ENCODE results near the gene CLCN7.

CLCN7 gene

DNA sequence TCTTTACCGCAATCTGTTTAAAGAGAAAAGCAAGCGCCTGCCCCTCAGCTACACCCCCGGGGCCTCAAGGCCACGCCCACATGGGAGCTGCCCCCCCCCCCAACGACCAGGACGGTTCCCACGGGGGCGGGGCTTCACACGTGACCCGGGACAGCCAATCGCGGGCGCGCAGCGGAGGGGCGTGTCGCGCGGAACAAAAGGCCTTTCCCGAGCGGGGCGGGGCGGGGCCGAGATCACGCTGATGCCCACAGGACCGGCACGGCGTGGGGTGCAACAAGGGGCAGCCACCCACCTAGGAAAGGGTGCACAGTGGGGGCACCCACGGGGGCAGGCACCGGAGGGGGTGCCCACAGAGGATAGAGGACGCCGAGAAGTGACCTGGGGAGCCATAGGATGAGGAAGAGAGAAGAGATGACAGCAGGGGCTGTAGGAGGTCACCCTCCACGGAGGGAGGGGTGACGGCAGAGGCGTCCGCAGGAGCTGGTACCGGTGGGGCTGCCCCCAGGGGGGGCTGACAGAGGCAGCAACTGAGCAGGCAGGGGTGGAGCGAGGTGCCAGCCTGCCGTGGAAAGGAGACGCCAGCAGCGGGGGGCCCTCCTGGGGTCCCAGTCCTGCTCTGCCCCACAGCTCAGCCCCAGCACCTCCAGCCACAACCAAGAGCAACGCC lies 66.5 kb downstream of the CLCN7 start:
- no peak overlapping the region; the same call in 1 of the 2 replicates for H3K9ac ChIP-seq (ENCODE audit: low read length)
- TF ChIP-seq EZH2phosphoT487 (IDR thresholded peaks at IDR 0.05; ENCODE audit: low read depth), result no peak
- TF ChIP-seq, protein P1, sequence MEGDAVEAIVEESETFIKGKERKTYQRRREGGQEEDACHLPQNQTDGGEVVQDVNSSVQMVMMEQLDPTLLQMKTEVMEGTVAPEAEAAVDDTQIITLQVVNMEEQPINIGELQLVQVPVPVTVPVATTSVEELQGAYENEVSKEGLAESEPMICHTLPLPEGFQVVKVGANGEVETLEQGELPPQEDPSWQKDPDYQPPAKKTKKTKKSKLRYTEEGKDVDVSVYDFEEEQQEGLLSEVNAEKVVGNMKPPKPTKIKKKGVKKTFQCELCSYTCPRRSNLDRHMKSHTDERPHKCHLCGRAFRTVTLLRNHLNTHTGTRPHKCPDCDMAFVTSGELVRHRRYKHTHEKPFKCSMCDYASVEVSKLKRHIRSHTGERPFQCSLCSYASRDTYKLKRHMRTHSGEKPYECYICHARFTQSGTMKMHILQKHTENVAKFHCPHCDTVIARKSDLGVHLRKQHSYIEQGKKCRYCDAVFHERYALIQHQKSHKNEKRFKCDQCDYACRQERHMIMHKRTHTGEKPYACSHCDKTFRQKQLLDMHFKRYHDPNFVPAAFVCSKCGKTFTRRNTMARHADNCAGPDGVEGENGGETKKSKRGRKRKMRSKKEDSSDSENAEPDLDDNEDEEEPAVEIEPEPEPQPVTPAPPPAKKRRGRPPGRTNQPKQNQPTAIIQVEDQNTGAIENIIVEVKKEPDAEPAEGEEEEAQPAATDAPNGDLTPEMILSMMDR (IDR thresholded peaks at IDR 0.05; ENCODE audit: low read depth, low read length), result no peak
- peaks cover 28% of the 10 kb centered on the region for H3K79me2 ChIP-seq (ENCODE audit: low read length)
- peaks cover 43% of the 10 kb centered on the region for H4K20me1 ChIP-seq (ENCODE audit: insufficient read depth, low read length)
- no peaks in the 10 kb centered on the region for H3K27me3 ChIP-seq (ENCODE audit: low read depth, low read length)
- H3K36me3 ChIP-seq (replicated peaks; ENCODE audit: low read depth, low read length), result peaks cover 15% of the 10 kb centered on the region
- peak overlapping the region; percentile 82 for H3K4me2 ChIP-seq (ENCODE audit: low read length)
- H3K4me3 ChIP-seq (ENCODE audit: low read length), result peak overlapping the region; percentile 80
- H3K27ac ChIP-seq (ENCODE audit: low read length), result no peak overlapping the region
- H3K9me3 ChIP-seq (ENCODE audit: insufficient read depth, low read length), result no peaks in the 10 kb centered on the region
- H2AFZ ChIP-seq (ENCODE audit: low read depth, low read length), result no peak overlapping the region
- peaks cover 7% of the 10 kb centered on the region; the same call in 1 of the 2 replicates for H3K4me1 ChIP-seq (ENCODE audit: low read length)

DNA sequence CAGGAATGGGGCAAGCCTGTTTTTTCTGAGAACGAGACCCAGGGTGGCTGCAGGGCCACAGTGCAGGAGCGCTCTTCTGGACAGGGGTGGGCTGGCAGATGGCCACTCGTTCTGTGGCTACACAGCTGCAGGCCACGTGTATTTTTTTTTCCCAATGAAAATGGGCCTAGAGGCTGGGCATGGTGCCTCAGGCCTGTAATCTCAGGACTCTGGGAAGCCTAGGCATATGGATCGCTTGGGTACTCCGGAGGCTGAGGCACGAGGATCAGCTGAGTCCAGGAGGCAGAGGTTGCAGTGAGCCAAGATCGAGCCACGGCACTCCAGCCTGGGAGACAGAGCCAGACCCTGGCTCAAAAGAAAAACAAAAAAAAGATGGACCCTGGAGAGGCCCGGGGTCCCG lies 67.1 kb downstream of the CLCN7 start:
- peaks cover 31% of the 10 kb centered on the region for H3K79me2 ChIP-seq (ENCODE audit: low read length)
- H3K4me2 ChIP-seq (ENCODE audit: low read length), result peak overlapping the region; percentile 82
- peaks cover 7% of the 10 kb centered on the region; the same call in 1 of the 2 replicates for H3K4me1 ChIP-seq (ENCODE audit: low read length)
- no peak overlapping the region for H3K9ac ChIP-seq (ENCODE audit: low read length)
- no peak for TF ChIP-seq EZH2phosphoT487 (IDR thresholded peaks at IDR 0.05; ENCODE audit: low read depth)
- TF ChIP-seq, protein P1 (IDR thresholded peaks at IDR 0.05; ENCODE audit: low read depth, low read length), result no peak
- peaks cover 42% of the 10 kb centered on the region for H4K20me1 ChIP-seq (ENCODE audit: insufficient read depth, low read length)
- peaks cover 19% of the 10 kb centered on the region for H3K36me3 ChIP-seq (replicated peaks; ENCODE audit: low read depth, low read length)
- H3K9me3 ChIP-seq (ENCODE audit: insufficient read depth, low read length), result no peaks in the 10 kb centered on the region
- peak overlapping the region; percentile 80 for H3K4me3 ChIP-seq (ENCODE audit: low read length)
- no peak overlapping the region for H3K27ac ChIP-seq (ENCODE audit: low read length)
- H3K27me3 ChIP-seq (ENCODE audit: low read depth, low read length), result no peaks in the 10 kb centered on the region
- H2AFZ ChIP-seq (ENCODE audit: low read depth, low read length), result no peak overlapping the region

DNA sequence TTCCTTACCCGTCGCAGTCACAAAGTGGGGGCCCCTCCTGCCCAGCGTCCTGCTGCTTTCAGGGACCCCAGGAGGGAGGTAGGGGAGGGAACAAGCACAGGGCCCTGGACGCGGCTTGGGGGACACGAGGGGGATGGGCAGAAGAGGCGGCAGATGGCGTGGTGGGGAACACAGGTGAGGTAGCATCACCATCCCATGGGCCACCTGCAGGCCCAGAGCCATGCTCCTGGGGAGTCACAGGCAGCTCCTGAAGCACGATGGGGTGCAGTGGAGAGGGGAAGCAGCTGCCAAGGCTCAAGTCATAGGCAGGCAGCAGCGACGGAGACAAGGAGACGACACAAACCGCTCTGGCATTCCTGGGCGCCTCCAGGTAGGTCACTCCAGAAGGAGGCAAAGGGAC lies 71.1 kb downstream of the CLCN7 start:
- Histone ChIP-seq H3K9me3 (ENCODE audit: insufficient read depth, low read length) (no peaks in the 10 kb centered on the region), H3K9ac (ENCODE audit: low read length) (no peak overlapping the region), H3K27ac (ENCODE audit: low read length) (no peak overlapping the region), H4K20me1 (ENCODE audit: insufficient read depth, low read length) (peaks cover 31% of the 10 kb centered on the region), H3K4me1 (ENCODE audit: low read length) (peaks cover 7% of the 10 kb centered on the region; the same call in 1 of the 2 replicates), H3K27me3 (ENCODE audit: low read depth, low read length) (no peaks in the 10 kb centered on the region), H3K4me2 (ENCODE audit: low read length) (no peak overlapping the region), H3K79me2 (ENCODE audit: low read length) (peaks cover 29% of the 10 kb centered on the region), H3K36me3 (replicated peaks; ENCODE audit: low read depth, low read length) (peaks cover 11% of the 10 kb centered on the region), H2AFZ (ENCODE audit: low read depth, low read length) (no peak overlapping the region), H3K4me3 (ENCODE audit: low read length) (no peak overlapping the region)
- TF ChIP-seq, protein P1 (IDR thresholded peaks at IDR 0.05; ENCODE audit: low read depth, low read length), result no peak
- no peak for TF ChIP-seq EZH2phosphoT487 (IDR thresholded peaks at IDR 0.05; ENCODE audit: low read depth)

DNA sequence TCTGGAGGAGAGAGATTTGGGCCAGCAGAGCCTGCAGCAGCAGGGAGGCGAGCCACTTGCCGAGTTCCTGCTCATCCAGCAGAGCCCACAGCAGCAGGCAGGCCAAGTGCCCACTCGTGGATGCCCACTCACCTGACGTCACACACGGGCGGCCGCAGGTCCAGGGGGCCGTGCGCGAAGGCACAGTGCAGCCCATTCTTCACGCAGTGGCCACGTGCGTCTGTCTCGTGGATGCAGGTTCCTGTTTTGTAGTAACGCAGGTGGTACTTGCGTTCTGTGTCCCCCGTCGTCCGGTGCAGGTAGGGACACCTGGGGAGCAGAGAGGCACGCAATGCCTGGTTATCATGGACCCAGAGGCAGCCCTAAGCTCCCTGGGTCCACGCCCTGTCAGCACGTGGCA lies 71.8 kb downstream of the CLCN7 start:
- Histone ChIP-seq H3K79me2 (ENCODE audit: low read length) (peaks cover 24% of the 10 kb centered on the region), H3K36me3 (replicated peaks; ENCODE audit: low read depth, low read length) (peaks cover 11% of the 10 kb centered on the region), H3K27ac (ENCODE audit: low read length) (no peak overlapping the region)

More for the DNA sequence above, 71.8 kb downstream of the CLCN7 start:
- 0 out of 2 replicates have a peak, but pooled peaks cover 3% of the 10 kb centered on the region for H3K4me1 ChIP-seq (ENCODE audit: low read length)
- H4K20me1 ChIP-seq (ENCODE audit: insufficient read depth, low read length), result peaks cover 26% of the 10 kb centered on the region
- no peak overlapping the region for H2AFZ ChIP-seq (ENCODE audit: low read depth, low read length)
- TF ChIP-seq, protein P1 (IDR thresholded peaks at IDR 0.05; ENCODE audit: low read depth, low read length), result no peak
- no peak for TF ChIP-seq EZH2phosphoT487 (IDR thresholded peaks at IDR 0.05; ENCODE audit: low read depth)
- H3K9ac ChIP-seq (ENCODE audit: low read length), result no peak overlapping the region
- no peaks in the 10 kb centered on the region for H3K27me3 ChIP-seq (ENCODE audit: low read depth, low read length)
- H3K9me3 ChIP-seq (ENCODE audit: insufficient read depth, low read length), result no peaks in the 10 kb centered on the region
- no peak overlapping the region for H3K4me2 ChIP-seq (ENCODE audit: low read length)
- no peak overlapping the region for H3K4me3 ChIP-seq (ENCODE audit: low read length)

All from OCI-LY3 (cell line).